Neuronal stem cell (in vitro differentiated cells): ENCODE results near the gene PDIA4.

Experiments
- DNase-seq: peaks from one replicate; pipeline ENCODE4 v3.0.0-alpha.2; 2013; ENCODE audit warnings: low spot score
- H2AFZ ChIP-seq: one replicate; pipeline ENCODE4 v1.6.1; 2013; ENCODE audit warnings: mild to moderate bottlenecking, low read length, inconsistent platforms
- H2AK5ac ChIP-seq: 2 replicates; pipeline ENCODE4 v1.6.1; 2013; ENCODE audit warnings: low read depth, mild to moderate bottlenecking, inconsistent platforms, low read length, moderate library complexity, mixed read lengths
- H2BK120ac ChIP-seq: 2 replicates; pipeline ENCODE4 v1.6.1; 2013; ENCODE audit warnings: low read depth, mild to moderate bottlenecking, inconsistent platforms, low read length, moderate library complexity, mixed read lengths
- H2BK12ac ChIP-seq: one replicate; pipeline ENCODE4 v1.6.1; 2013; ENCODE audit warnings: low read length, inconsistent platforms
- H2BK15ac ChIP-seq: 2 replicates; pipeline ENCODE4 v1.6.1; 2013; ENCODE audit warnings: mild to moderate bottlenecking, low read length, inconsistent platforms, mixed read lengths
- H2BK5ac ChIP-seq: one replicate; pipeline ENCODE4 v1.6.1; 2013; ENCODE audit warnings: inconsistent platforms, mild to moderate bottlenecking, low read length, moderate library complexity
- H3K14ac ChIP-seq: one replicate; pipeline ENCODE4 v1.6.1; 2013; ENCODE audit warnings: low read length, inconsistent platforms
- H3K18ac ChIP-seq: 2 replicates; pipeline ENCODE4 v1.6.1; 2013; ENCODE audit warnings: low read length, inconsistent platforms
- H3K23ac ChIP-seq: 2 replicates; pipeline ENCODE4 v1.6.1; 2013; ENCODE audit warnings: low read depth, mild to moderate bottlenecking, mixed read lengths, low read length, inconsistent platforms; ENCODE audit not compliant: poor library complexity
- H3K27ac ChIP-seq: replicated peaks from 3 replicates; pipeline ENCODE4 v1.5.1; 2013; ENCODE audit warnings: low read length, inconsistent platforms
- H3K27me3 ChIP-seq, 3 experiments: 2 replicates each; pipeline ENCODE4 v1.6.1; 2013; ENCODE audit warnings: low read length in 3 of 3, mild to moderate bottlenecking in 2 of 3, inconsistent platforms in 1 of 3, low read depth in 1 of 3, mixed read lengths in 1 of 3, moderate library complexity in 1 of 3; ENCODE audit not compliant: control insufficient read depth in 3 of 3, insufficient read depth in 3 of 3
- H3K36me3 ChIP-seq, 2 donors: replicated peaks in 1 of 2; 2 replicates each; pipeline ENCODE4 v1.6.1; 2013; ENCODE audit warnings: low read length in 2 of 2; ENCODE audit not compliant: control insufficient read depth in 2 of 2, insufficient read depth in 2 of 2
- H3K4ac ChIP-seq: 2 replicates; pipeline ENCODE4 v1.6.1; 2013; ENCODE audit warnings: inconsistent platforms, mild to moderate bottlenecking, low read length, moderate library complexity
- H3K4me1 ChIP-seq, 2 donors: 1 replicate in 1 of 2; 2 replicates in 1 of 2; pipeline ENCODE4 v1.6.1; 2013; ENCODE audit warnings: low read length in 2 of 2, low read depth in 1 of 2; ENCODE audit not compliant: control insufficient read depth in 2 of 2, insufficient read depth in 1 of 2
- H3K4me2 ChIP-seq: one replicate; pipeline ENCODE4 v1.6.1; 2013; ENCODE audit warnings: mild to moderate bottlenecking, low read length, inconsistent platforms; ENCODE audit not compliant: insufficient read depth, poor library complexity, severe bottlenecking
- H3K4me3 ChIP-seq, 2 donors: 2 replicates each; pipeline ENCODE4 v1.5.1; 2013; ENCODE audit warnings: low read length in 2 of 2, mild to moderate bottlenecking in 2 of 2, inconsistent platforms in 1 of 2, moderate library complexity in 1 of 2
- H3K79me1 ChIP-seq: one replicate; pipeline ENCODE4 v1.6.1; 2013; ENCODE audit warnings: low read depth, mild to moderate bottlenecking, inconsistent platforms, low read length, moderate library complexity
- H3K9ac ChIP-seq: one replicate; pipeline ENCODE4 v1.6.1; 2013; ENCODE audit warnings: mild to moderate bottlenecking, low read depth, low read length, inconsistent platforms; ENCODE audit not compliant: poor library complexity
- H3K9me3 ChIP-seq, 2 donors: replicated peaks in 1 of 2; 2 replicates each; pipeline versions ENCODE3 to v1.6.1; 2013; ENCODE audit warnings: low read length in 2 of 2, mild to moderate bottlenecking in 2 of 2, inconsistent platforms in 1 of 2, low read depth in 1 of 2, mixed read lengths in 1 of 2, moderate library complexity in 1 of 2; ENCODE audit not compliant: control insufficient read depth in 2 of 2, insufficient read depth in 1 of 2
- H4K8ac ChIP-seq: one replicate; pipeline ENCODE4 v1.6.1; 2013; ENCODE audit warnings: low read depth, mild to moderate bottlenecking, inconsistent platforms, low read length, moderate library complexity
- H4K91ac ChIP-seq: one replicate; pipeline ENCODE4 v1.6.1; 2013; ENCODE audit warnings: low read length, low read depth, mild to moderate bottlenecking, inconsistent platforms; ENCODE audit not compliant: poor library complexity
- WGBS, 2 donors: extraction: QIAGEN DNeasy Blood & Tissue Kit; methylation state at CpG; one replicate each; pipeline ENCODE4 v1.1.7; 2013; ENCODE audit warnings: missing lambda C conversion rate in 2 of 2, mixed read lengths in 1 of 2; ENCODE audit not compliant: insufficient read length in 2 of 2, insufficient replicate concordance in 1 of 2; ENCODE audit errors: extremely low coverage in 2 of 2; 5-methylcytosine and 5-hydroxymethylcytosine counted together

PDIA4 gene

DNA sequence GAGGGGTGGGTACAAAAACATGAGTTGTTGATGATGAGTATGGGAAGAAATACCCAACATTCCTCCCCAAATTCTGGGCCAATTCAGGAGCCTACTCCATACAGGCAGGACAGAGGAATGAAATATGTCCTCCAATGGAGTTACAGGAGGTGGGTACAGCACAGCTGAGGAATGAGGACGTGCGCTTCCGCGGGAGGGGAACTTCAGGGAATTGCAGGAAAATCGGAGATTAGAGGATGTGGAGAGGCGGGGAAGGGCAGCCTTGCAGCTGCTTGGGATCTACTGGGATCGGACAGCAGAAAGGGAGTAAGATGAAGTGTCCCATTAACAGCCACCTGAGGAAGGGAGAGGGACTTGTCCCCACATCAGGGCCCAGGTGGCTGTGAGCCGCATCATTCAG, 50.2 kb downstream of the PDIA4 start:
- Histone ChIP-seq H3K14ac (no peak overlapping the region), H3K4ac (no peak overlapping the region), H3K4me3 (no peak overlapping the region), H3K4me1 (no peaks in the 10 kb centered on the region), H3K9ac (no peak overlapping the region), H2BK15ac (no peak overlapping the region), H3K36me3 (no peaks in the 10 kb centered on the region), H3K18ac (peak overlapping the region; percentile 20), H2BK5ac (no peak overlapping the region), H2AK5ac (no peak overlapping the region), H3K27ac (no peak overlapping the region), H3K23ac (no peak overlapping the region), H4K8ac (no peak overlapping the region), H3K27me3 (no peaks in the 10 kb centered on the region), H3K9me3 (peaks cover 2 to 7% of the 10 kb centered on the region in 2 donors), H4K91ac (no peak overlapping the region), H3K4me2 (no peak overlapping the region), H3K79me1 (no peaks in the 10 kb centered on the region), H2BK120ac (no peak overlapping the region), H2AFZ (peak overlapping the region; percentile 15), H2BK12ac (no peak overlapping the region)
- no CpG with 5 or more reads among the region's 8 CpGs for WGBS, 2 donors
- DNase-seq = no peak

DNA sequence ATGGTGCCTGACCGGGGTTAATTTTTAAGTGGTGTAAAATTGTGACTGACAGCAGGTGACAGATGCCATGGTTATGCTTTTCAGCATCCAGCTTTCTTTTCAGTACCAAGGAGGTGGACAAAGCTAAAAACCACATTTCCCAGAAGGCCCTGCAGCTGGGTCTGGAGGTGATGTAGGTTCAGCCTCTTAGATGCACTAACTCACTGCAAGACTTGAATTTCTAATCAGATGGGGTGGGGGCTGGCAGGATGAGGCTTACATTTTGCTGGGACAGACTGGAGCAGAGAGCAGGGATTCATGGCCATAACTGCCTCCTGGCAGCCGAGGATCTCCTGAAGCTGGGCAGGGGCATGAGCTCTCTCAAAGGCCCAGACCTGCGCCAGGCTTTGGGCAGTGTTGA, 52.4 kb downstream of the PDIA4 start:
- Histone ChIP-seq H2AFZ (peak overlapping the region; percentile 33), H3K79me1 (no peaks in the 10 kb centered on the region), H2AK5ac (no peak overlapping the region), H3K4me3 (no peak overlapping the region), H2BK15ac (no peak overlapping the region), H3K4me2 (no peak overlapping the region), H3K36me3 (no peaks in the 10 kb centered on the region), H2BK120ac (no peak overlapping the region), H3K9ac (no peak overlapping the region), H3K27ac (no peak overlapping the region), H3K4ac (no peak overlapping the region), H3K27me3 (no peaks in the 10 kb centered on the region), H2BK5ac (no peak overlapping the region), H4K91ac (no peak overlapping the region), H3K23ac (no peak overlapping the region), H2BK12ac (no peak overlapping the region), H3K14ac (no peak overlapping the region), H3K4me1 (no peaks in the 10 kb centered on the region), H4K8ac (no peak overlapping the region), H3K18ac (no peak overlapping the region), H3K9me3 (no peaks in the 10 kb centered on the region)
- DNase-seq = no peak
- no CpG with 5 or more reads among the region's 3 CpGs for WGBS, 2 donors

DNA sequence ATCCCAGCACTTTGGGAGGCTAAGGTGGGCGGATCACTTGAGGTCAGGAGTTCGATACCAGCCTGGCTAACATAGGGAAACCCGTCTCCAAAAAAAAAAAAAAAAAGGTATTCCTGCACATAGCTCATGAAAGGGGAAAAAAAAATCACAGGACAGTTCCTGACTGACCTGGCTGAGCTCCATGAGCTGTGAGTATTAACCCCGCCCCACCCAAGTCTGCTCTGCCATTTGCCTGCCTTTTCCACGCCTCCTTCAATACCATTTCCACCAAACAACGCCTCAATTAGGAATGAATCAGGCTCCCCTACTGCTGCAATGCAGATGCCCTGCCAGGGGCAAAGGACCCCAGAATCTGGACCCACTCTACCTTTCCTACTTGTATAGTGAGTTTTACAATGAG, 55.0 kb downstream of the PDIA4 start:
- Histone ChIP-seq H2BK120ac (no peak overlapping the region), H3K9ac (no peak overlapping the region), H2BK15ac (no peak overlapping the region), H3K79me1 (no peaks in the 10 kb centered on the region), H2BK5ac (no peak overlapping the region), H3K4me3 (no peak overlapping the region), H3K4me1 (no peaks in the 10 kb centered on the region), H3K36me3 (no peaks in the 10 kb centered on the region), H3K4me2 (no peak overlapping the region), H4K91ac (no peak overlapping the region), H3K4ac (no peak overlapping the region), H2AFZ (no peak overlapping the region), H3K27ac (no peak overlapping the region), H3K23ac (no peak overlapping the region), H3K27me3 (no peaks in the 10 kb centered on the region), H3K18ac (no peak overlapping the region), H2BK12ac (no peak overlapping the region), H4K8ac (no peak overlapping the region), H2AK5ac (no peak overlapping the region), H3K14ac (no peak overlapping the region), H3K9me3 (no peaks in the 10 kb centered on the region)
- no CpG with 5 or more reads among the region's 6 CpGs for WGBS, 2 donors
- DNase-seq = no peak

DNA sequence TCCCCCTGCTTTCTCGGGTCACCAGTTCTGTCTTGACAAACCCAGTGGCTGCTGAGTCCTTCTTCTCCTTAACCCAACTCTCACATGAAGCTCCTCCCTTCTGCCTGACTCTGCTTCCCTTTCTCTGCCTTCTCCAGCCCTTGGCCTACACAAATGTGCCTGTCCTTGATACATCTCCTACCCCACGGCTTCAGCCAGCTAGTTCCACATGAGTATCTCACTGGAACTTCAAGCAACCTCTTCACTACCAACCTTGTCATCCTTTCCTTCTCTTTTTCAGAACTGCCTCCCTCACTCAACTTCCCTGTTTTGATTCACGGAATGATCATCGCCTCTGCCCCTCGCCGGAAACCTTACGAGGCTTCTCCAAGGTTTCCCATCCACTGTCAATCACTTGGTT, 55.9 kb downstream of the PDIA4 start:
- H4K8ac ChIP-seq = no peak overlapping the region
- H3K18ac ChIP-seq = no peak overlapping the region
- H2AK5ac ChIP-seq = no peak overlapping the region
- H3K23ac ChIP-seq = no peak overlapping the region
- H2BK5ac ChIP-seq = no peak overlapping the region
- H3K14ac ChIP-seq = no peak overlapping the region
- H3K27me3 ChIP-seq = no peaks in the 10 kb centered on the region
- H4K91ac ChIP-seq = no peak overlapping the region
- H2BK120ac ChIP-seq = no peak overlapping the region
- H3K27ac ChIP-seq = no peak overlapping the region
- no peak overlapping the region for H3K4me2 ChIP-seq
- no peak overlapping the region for H3K9ac ChIP-seq
- no CpG with 5 or more reads among the region's 7 CpGs for WGBS, 2 donors
- H2BK15ac ChIP-seq = no peak overlapping the region
- H2BK12ac ChIP-seq = no peak overlapping the region
- no peaks in the 10 kb centered on the region for H3K4me1 ChIP-seq
- no peaks in the 10 kb centered on the region for H3K79me1 ChIP-seq
- H3K4ac ChIP-seq = no peak overlapping the region
- H3K36me3 ChIP-seq = no peaks in the 10 kb centered on the region
- DNase-seq = no peak
- H3K4me3 ChIP-seq = no peak overlapping the region
- no peak overlapping the region for H2AFZ ChIP-seq
- H3K9me3 ChIP-seq = no peaks in the 10 kb centered on the region
